IPS-15b (cell line): ENCODE results near the gene MSI2.

Source experiments
- H3K27me3 ChIP-seq: one replicate; pipeline ENCODE4 v1.6.1; 2013; ENCODE audit warnings: low read length; ENCODE audit not compliant: control insufficient read depth, insufficient read depth
- H3K36me3 ChIP-seq: one replicate; pipeline ENCODE4 v1.6.1; 2013; ENCODE audit warnings: low read length; ENCODE audit not compliant: control insufficient read depth, insufficient read depth
- H3K4me1 ChIP-seq: one replicate; pipeline ENCODE4 v1.6.1; 2013; ENCODE audit warnings: mild to moderate bottlenecking, low read length; ENCODE audit not compliant: control insufficient read depth, insufficient read depth
- H3K4me3 ChIP-seq: one replicate; pipeline ENCODE4 v1.5.1; 2013; ENCODE audit warnings: low read depth, low read length
- H3K9ac ChIP-seq: one replicate; pipeline ENCODE4 v1.6.1; 2013; ENCODE audit warnings: low read depth, mild to moderate bottlenecking, low read length
- H3K9me3 ChIP-seq: one replicate; pipeline ENCODE4 v1.6.1; 2013; ENCODE audit warnings: mild to moderate bottlenecking, low read length; ENCODE audit not compliant: control insufficient read depth, insufficient read depth

Gene MSI2

DNA sequence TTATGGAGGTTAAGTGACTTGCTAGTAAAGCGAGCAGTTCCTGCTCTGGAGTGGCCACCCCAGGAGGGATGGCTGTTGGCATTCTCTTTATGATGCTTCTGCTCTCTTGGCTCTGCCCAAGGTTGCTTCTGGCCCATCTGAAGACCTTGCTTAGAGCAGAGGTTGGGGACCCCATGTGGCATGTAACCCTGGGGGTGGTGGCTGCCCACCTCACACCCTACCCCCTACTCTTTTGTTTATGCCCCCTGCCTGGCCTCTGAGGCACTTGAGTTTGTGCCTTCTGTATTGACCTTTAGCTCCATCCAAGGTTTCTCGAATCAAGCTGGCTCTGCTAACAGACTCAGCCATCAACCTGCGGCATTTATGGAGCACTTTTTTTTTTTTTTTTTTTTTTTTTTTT is 214.6 kb downstream of the MSI2 start:
- Histone ChIP-seq H3K4me1 (peaks cover 20% of the 10 kb centered on the region), H3K9me3 (no peaks in the 10 kb centered on the region), H3K9ac (no peak overlapping the region), H3K4me3 (no peak overlapping the region), H3K36me3 (no peaks in the 10 kb centered on the region), H3K27me3 (no peaks in the 10 kb centered on the region)

DNA sequence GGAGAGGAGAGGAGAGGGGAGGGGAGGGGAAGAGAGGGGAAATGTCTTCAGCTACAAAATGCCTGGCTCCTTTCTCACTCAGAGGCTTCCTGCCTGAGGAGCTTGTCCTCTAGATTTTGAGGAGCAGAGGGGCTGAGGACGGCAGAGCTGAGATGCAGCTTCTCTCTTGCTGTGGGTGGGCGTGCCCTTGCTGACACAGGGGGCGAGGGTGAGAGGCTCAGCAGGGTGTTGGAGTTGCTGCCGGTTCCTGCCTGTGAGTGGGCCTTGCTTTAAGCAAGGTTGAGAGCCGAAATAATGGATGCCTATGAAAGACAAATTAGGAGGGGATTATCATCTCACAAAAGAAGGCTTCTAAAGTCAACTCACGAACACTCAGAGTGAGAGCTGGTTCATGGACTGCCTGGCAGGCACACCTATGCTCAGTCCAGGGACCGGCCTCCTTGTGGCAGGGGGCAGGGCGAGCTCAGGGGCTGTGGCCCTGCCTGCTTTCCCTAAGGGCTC is 215.6 kb downstream of the MSI2 start:
- Histone ChIP-seq H3K9me3 (no peaks in the 10 kb centered on the region), H3K36me3 (no peaks in the 10 kb centered on the region), H3K27me3 (no peaks in the 10 kb centered on the region), H3K4me1 (peaks cover 28% of the 10 kb centered on the region), H3K4me3 (peak overlapping the region; percentile 26), H3K9ac (no peak overlapping the region)

- Histone ChIP-seq H3K4me1 (peaks cover 32% of the 10 kb centered on the region), H3K9me3 (no peaks in the 10 kb centered on the region), H3K9ac (no peak overlapping the region), H3K36me3 (no peaks in the 10 kb centered on the region), H3K27me3 (no peaks in the 10 kb centered on the region), H3K4me3 (no peak overlapping the region)
Measured at GRCh38 chr17:57475796-57476195, 219.5 kb downstream of the MSI2 start.

- no peaks in the 10 kb centered on the region for H3K9me3 ChIP-seq
- H3K27me3 ChIP-seq, result no peaks in the 10 kb centered on the region
- H3K4me3 ChIP-seq, result no peak overlapping the region
- peaks cover 22% of the 10 kb centered on the region for H3K4me1 ChIP-seq
- no peak overlapping the region for H3K9ac ChIP-seq
- no peaks in the 10 kb centered on the region for H3K36me3 ChIP-seq
Measured at GRCh38 chr17:57477522-57478362, 221.4 kb downstream of the MSI2 start.

- Histone ChIP-seq H3K4me3 (no peak overlapping the region), H3K4me1 (peaks cover 20% of the 10 kb centered on the region), H3K9ac (no peak overlapping the region), H3K9me3 (no peaks in the 10 kb centered on the region), H3K27me3 (no peaks in the 10 kb centered on the region), H3K36me3 (no peaks in the 10 kb centered on the region)
Measured at GRCh38 chr17:57478478-57479250, 222.3 kb downstream of the MSI2 start.

- Histone ChIP-seq H3K36me3 (no peaks in the 10 kb centered on the region), H3K4me1 (peaks cover 15% of the 10 kb centered on the region), H3K9me3 (no peaks in the 10 kb centered on the region), H3K4me3 (no peak overlapping the region), H3K27me3 (no peaks in the 10 kb centered on the region), H3K9ac (no peak overlapping the region)
Measured at GRCh38 chr17:57480438-57481196, 224.3 kb downstream of the MSI2 start.

DNA sequence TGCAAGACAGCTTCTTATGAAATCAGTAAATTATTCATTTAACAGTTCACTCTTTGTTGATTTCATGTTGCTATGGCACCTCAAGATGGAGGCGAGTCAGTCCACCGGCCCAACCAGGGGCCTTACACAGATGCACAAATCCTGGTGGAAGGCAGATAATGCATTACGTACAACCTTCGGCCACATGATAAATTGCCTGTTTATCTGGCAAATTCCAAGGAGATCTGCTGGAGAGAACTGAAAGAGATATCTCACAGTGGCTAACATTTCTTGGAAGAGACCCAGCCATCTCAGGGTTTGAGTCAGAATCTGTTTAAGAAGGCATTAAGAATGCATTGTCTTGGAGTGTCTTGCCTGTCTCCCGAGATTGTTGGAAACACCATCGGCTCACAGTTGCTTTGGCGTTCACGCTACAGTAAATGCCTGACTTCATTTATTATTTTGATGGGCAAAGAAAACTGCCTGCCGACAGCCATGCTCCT is 225.6 kb downstream of the MSI2 start:
- Histone ChIP-seq H3K4me3 (no peak overlapping the region), H3K9ac (no peak overlapping the region), H3K9me3 (no peaks in the 10 kb centered on the region), H3K4me1 (peaks cover 3% of the 10 kb centered on the region), H3K27me3 (no peaks in the 10 kb centered on the region), H3K36me3 (no peaks in the 10 kb centered on the region)

GRCh38 chr17:57482657-57483056 is 226.3 kb downstream of the MSI2 start:
- no peaks in the 10 kb centered on the region for H3K4me1 ChIP-seq
- H3K9me3 ChIP-seq, result no peaks in the 10 kb centered on the region
- H3K36me3 ChIP-seq, result no peaks in the 10 kb centered on the region
- no peak overlapping the region for H3K4me3 ChIP-seq
- no peaks in the 10 kb centered on the region for H3K27me3 ChIP-seq
- H3K9ac ChIP-seq, result no peak overlapping the region

DNA sequence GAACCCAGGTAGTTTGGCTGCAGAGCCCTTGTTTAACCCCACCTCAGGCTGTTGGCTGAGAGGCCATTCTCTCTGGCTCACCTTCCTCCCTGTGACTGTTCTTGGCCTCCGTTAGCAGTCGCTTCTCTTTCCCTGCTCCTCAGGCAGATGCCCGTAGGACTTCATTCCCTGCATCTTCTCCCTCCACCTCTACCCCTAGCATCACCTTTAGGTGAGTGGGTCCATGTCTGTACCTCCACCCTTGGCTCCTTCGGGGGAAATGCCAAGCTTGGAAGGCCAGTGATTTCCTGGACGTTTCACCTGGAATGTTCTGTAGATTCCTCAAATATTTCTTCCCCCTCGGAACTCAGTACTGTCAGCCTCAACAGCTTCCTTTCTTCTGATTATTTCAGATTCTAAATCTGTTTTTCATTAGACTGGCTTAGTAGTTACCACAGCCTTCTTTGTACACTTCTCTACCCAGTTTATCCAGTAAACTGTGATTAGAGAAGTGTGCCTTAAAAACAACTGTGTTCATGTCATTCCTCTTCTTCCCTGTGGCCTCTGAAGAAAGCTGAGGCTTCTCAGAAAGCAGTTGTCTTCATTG is 227.9 kb downstream of the MSI2 start:
- H3K36me3 ChIP-seq, result no peaks in the 10 kb centered on the region
- no peak overlapping the region for H3K9ac ChIP-seq
- H3K4me3 ChIP-seq, result no peak overlapping the region
- H3K9me3 ChIP-seq, result no peaks in the 10 kb centered on the region
- H3K27me3 ChIP-seq, result no peaks in the 10 kb centered on the region
- no peaks in the 10 kb centered on the region for H3K4me1 ChIP-seq

- H3K36me3 ChIP-seq, result no peaks in the 10 kb centered on the region
- no peaks in the 10 kb centered on the region for H3K9me3 ChIP-seq
- H3K4me1 ChIP-seq, result no peaks in the 10 kb centered on the region
- no peaks in the 10 kb centered on the region for H3K27me3 ChIP-seq
- no peak overlapping the region for H3K9ac ChIP-seq
- H3K4me3 ChIP-seq, result no peak overlapping the region
Measured at GRCh38 chr17:57484826-57485565, 228.7 kb downstream of the MSI2 start.

GRCh38 chr17:57485566-57485865 is 229.2 kb downstream of the MSI2 start:
- H3K27me3 ChIP-seq, result no peaks in the 10 kb centered on the region
- no peaks in the 10 kb centered on the region for H3K9me3 ChIP-seq
- no peak overlapping the region for H3K4me3 ChIP-seq
- no peaks in the 10 kb centered on the region for H3K36me3 ChIP-seq
- H3K4me1 ChIP-seq, result no peaks in the 10 kb centered on the region
- no peak overlapping the region for H3K9ac ChIP-seq
